Upper lobe of right lung (tissue), 1 donor: Measurements from ENCODE around the gene CPED1. TPM values are rescaled to one million over a fixed set of nuclear protein-coding genes. Genes with fewer than 3 reads are reported as not detected.
"Not testable (repeated sequence)": the region's sequence is repeated elsewhere in the genome, so short reads cannot be mapped to it uniquely, and the experiment has no call there.

Source experiments
- ATAC-seq: fragments of 200-7000 bp; cut with Tn5 transposase; one replicate; pipeline ENCODE4 v1.9.1; 2020; ENCODE audit warnings: mild to moderate bottlenecking, moderate library complexity
- DNase-seq: peaks from one replicate; pipeline ENCODE4 v3.0.0-alpha.2; 2020
- H3K27ac ChIP-seq: fragments of 200-600 bp; one replicate; pipeline ENCODE4 v1.8.0; 2022
- H3K27me3 ChIP-seq: fragments of 200-600 bp; one replicate; pipeline ENCODE4 v1.8.0; 2022; ENCODE audit warnings: mild to moderate bottlenecking
- H3K36me3 ChIP-seq: fragments of 200-600 bp; one replicate; pipeline ENCODE4 v1.8.0; 2022
- H3K4me1 ChIP-seq: fragments of 200-600 bp; one replicate; pipeline ENCODE4 v1.8.0; 2022
- H3K4me3 ChIP-seq: fragments of 200-600 bp; one replicate; pipeline ENCODE4 v1.8.0; 2022; ENCODE audit warnings: mild to moderate bottlenecking
- H3K9me3 ChIP-seq: fragments of 200-600 bp; one replicate; pipeline ENCODE4 v1.8.0; 2022
- intact Hi-C: fragments of 100-400 bp; cut with DNase I; formaldehyde crosslinking; loops from one replicate; pipeline ENCODE4 v1.11.0; 2022
- total RNA-seq: library from RNA; stranded (reverse); fragmentation: NEBNext Ultra II Directional; extraction: Animal tissue kit (Norgen Biotek cat#: 25700); gene quantifications from one replicate; pipeline ENCODE4 v1.2.1, GENCODE V29; 2021
- TF ChIP-seq, protein P1 (sequence below): fragments of 200-600 bp; IDR thresholded peaks from one replicate; pipeline ENCODE4 v1.8.0; 2022; ENCODE audit warnings: antibody characterized with exemption
- donor health status: DM: no; HTN: yes; CAD: no; lungs with severe emphysema.

CPED1 gene
- total RNA-seq, 1 donor from 2014 or later, result 39.2 TPM

GRCh38 chr7:121123032-121123431, 134.5 kb downstream of the CPED1 start:
- H3K4me1 ChIP-seq, result no peaks in the 10 kb centered on the region
- no peaks in the 10 kb centered on the region for H3K36me3 ChIP-seq
- TF ChIP-seq, protein P1, sequence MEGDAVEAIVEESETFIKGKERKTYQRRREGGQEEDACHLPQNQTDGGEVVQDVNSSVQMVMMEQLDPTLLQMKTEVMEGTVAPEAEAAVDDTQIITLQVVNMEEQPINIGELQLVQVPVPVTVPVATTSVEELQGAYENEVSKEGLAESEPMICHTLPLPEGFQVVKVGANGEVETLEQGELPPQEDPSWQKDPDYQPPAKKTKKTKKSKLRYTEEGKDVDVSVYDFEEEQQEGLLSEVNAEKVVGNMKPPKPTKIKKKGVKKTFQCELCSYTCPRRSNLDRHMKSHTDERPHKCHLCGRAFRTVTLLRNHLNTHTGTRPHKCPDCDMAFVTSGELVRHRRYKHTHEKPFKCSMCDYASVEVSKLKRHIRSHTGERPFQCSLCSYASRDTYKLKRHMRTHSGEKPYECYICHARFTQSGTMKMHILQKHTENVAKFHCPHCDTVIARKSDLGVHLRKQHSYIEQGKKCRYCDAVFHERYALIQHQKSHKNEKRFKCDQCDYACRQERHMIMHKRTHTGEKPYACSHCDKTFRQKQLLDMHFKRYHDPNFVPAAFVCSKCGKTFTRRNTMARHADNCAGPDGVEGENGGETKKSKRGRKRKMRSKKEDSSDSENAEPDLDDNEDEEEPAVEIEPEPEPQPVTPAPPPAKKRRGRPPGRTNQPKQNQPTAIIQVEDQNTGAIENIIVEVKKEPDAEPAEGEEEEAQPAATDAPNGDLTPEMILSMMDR, result no peak
- H3K27me3 ChIP-seq, result no peaks in the 10 kb centered on the region
- H3K4me3 ChIP-seq, result no peak overlapping the region
- intact Hi-C loops, result no loop called here
- ATAC-seq (no peak), DNase-seq (no peak)
- no peaks in the 10 kb centered on the region for H3K9me3 ChIP-seq
- H3K27ac ChIP-seq, result no peak overlapping the region

GRCh38 chr7:121125454-121125853, 136.9 kb downstream of the CPED1 start:
- H3K9me3 ChIP-seq, ATAC-seq, intact Hi-C loops, H3K27ac ChIP-seq, DNase-seq, H3K36me3 ChIP-seq, H3K27me3 ChIP-seq, H3K4me1 ChIP-seq, H3K4me3 ChIP-seq: not testable (repeated sequence)

DNA sequence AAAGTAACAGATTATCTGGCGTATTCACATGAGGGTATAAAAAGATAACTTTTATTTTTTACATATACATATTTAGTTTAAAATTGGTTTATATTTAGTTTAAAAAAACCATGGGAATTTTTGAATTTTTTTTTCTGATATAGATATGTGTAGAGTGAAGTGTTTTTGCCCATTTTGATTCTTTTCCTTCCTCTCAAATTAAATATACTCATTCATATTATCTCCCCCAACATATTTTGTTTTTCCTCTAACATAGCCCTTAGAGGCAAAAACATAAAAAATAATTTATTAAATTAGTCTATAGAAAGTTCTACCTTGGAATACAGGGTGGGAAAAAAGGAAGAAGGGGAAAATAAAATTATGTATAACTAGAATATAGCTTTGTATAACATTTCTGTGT, 137.7 kb downstream of the CPED1 start:
- no peaks in the 10 kb centered on the region for H3K9me3 ChIP-seq
- H3K4me3 ChIP-seq, result no peak overlapping the region
- no peaks in the 10 kb centered on the region for H3K4me1 ChIP-seq
- H3K27me3 ChIP-seq, result no peaks in the 10 kb centered on the region
- H3K36me3 ChIP-seq, result no peaks in the 10 kb centered on the region
- intact Hi-C loops, result no loop called here
- no peak for DNase-seq
- TF ChIP-seq, protein P1, result no peak
- no peak overlapping the region for H3K27ac ChIP-seq
- no peak for ATAC-seq

GRCh38 chr7:121126801-121127534, 138.5 kb downstream of the CPED1 start:
- DNase-seq (no peak), ATAC-seq (no peak)
- TF ChIP-seq, protein P1, result no peak
- Histone ChIP-seq H3K27me3 (no peaks in the 10 kb centered on the region), H3K9me3 (no peaks in the 10 kb centered on the region), H3K4me1 (no peaks in the 10 kb centered on the region), H3K27ac (no peak overlapping the region), H3K4me3 (no peak overlapping the region), H3K36me3 (no peaks in the 10 kb centered on the region)
- intact Hi-C loops, result no loop called here

DNA sequence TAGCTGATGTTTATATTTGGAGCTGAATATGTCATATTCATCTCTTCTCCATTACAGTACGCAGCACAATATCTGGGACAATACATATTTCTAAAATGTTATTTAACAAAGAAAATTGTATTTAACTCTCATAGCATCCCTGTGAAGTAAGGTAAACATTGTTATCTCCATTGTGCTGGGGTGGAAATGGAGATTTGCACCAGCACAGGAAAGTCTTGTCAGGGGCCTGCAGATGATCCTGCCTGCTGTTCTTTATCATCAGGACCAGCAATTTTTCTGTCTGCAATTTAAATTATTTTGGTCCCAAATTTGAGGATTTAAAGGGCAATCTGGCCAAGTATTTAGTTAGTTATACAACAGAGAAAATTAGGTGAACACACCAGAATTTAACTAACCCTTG, 144.4 kb downstream of the CPED1 start:
- DNase-seq (no peak), ATAC-seq (no peak)
- Histone ChIP-seq H3K4me1 (no peaks in the 10 kb centered on the region), H3K27ac (no peak overlapping the region), H3K4me3 (no peak overlapping the region), H3K27me3 (no peaks in the 10 kb centered on the region), H3K9me3 (no peaks in the 10 kb centered on the region), H3K36me3 (no peaks in the 10 kb centered on the region)
- intact Hi-C loops, result no loop called here
- TF ChIP-seq, protein P1, result no peak

DNA sequence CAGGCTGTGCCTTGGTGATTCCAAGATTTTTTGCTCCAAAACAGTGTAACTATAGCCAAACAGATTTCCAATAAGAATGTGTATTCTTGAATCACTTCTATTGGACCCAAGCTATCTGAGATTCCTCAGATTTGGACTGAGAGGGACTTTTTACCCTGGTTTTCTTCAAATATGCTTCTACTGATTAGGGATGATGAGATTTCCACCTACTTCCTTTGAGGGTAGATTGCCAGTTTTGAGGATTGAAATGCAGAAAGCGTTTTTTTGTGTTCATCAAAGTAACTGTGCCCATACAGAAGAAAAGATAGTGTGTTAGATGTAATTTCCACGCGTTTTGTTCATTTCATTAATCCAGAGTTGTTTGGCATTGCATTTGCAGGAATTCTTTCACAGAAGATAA, 144.9 kb downstream of the CPED1 start:
- DNase-seq (no peak), ATAC-seq (no peak)
- H3K4me1 ChIP-seq, result no peaks in the 10 kb centered on the region
- no peak overlapping the region for H3K27ac ChIP-seq
- TF ChIP-seq, protein P1, result no peak
- H3K4me3 ChIP-seq, result no peak overlapping the region
- H3K9me3 ChIP-seq, result no peaks in the 10 kb centered on the region
- no peaks in the 10 kb centered on the region for H3K27me3 ChIP-seq
- intact Hi-C loops, result no loop called here
- H3K36me3 ChIP-seq, result no peaks in the 10 kb centered on the region
